Measurements from ENCODE around the gene FBXL2. TPM values are rescaled to one million over a fixed set of nuclear protein-coding genes. Genes with fewer than 3 reads are reported as not detected.

FBXL2 gene
- total and polyA plus RNA-seq, 7 donors, result 1.2 to 17.2 (median 10.3) TPM; not detected in 2

GRCh38 chr3:33246786-33247185 is 30.5 kb upstream of the FBXL2 start:
- Histone ChIP-seq H3K27me3 (no peaks in the 10 kb centered on the region), H3K36me3 (no peaks in the 10 kb centered on the region), H3K4me3 (no peak overlapping the region), H3K4me1 (no peaks in the 10 kb centered on the region), H3K9me3 (no peaks in the 10 kb centered on the region), H3K27ac (no peak overlapping the region)
- no peak for DNase-seq
- TF ChIP-seq EP300 (IDR thresholded peaks at IDR 0.05) (no peak), CTCF (IDR thresholded peaks at IDR 0.05) (no peak), POLR2A (IDR thresholded peaks at IDR 0.05) (no peak), POLR2AphosphoS5 (IDR thresholded peaks at IDR 0.05) (no peak)
- intact Hi-C loops (cut with DNase I), result no loop called here

DNA sequence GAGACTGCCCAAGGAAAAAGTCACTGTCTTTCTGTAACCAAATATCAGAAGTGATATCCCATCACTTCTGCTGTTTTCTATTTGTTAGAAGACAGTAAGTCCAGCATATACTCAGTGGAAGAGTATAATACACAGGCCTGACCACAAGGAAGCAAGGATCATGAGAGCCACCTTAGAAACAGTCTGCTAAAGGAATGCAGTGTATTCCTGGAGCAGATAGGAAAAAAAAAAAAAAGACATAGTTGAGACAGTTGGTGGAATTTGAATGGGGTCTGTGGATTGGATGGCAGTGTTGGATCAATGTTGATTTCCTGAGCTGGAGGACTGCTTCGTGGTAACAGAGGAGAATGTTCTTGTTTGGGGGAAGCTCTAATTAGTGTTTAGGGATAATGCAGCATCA is 26.5 kb upstream of the FBXL2 start:
- H3K9me3 ChIP-seq, result no peaks in the 10 kb centered on the region
- H3K4me1 ChIP-seq, result no peaks in the 10 kb centered on the region
- H3K4me3 ChIP-seq, result no peak overlapping the region
- no peaks in the 10 kb centered on the region for H3K27me3 ChIP-seq
- TF ChIP-seq CTCF (IDR thresholded peaks at IDR 0.05), result no peak
- 35 to 67% methylated on average over 1 of the region's 1 CpG for WGBS, 2 donors
- no peak for DNase-seq
- H3K36me3 ChIP-seq, result no peaks in the 10 kb centered on the region
- intact Hi-C loops (cut with DNase I), result no loop called here
- no peak overlapping the region for H3K27ac ChIP-seq

DNA sequence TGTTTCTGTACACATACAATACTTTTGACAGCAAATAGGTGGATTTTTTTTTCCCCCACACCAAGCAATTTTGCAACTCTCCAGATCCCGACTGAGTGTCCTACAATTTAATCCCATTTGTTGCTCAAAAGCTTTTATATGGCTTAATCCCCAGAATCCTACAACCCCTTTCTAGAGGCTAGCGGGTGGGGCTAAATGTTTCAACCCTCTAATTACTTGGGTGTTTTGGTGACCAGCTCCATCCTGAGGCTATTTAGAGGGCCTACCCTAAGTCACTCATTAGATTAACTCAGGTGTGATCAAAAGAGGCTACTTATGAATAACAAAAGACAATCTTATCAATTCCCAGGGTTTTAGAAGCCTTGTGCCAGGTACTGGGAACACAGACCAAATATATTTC is 21.0 kb upstream of the FBXL2 start:
- TF ChIP-seq EP300 (IDR thresholded peaks at IDR 0.05) (no peak), CTCF (IDR thresholded peaks at IDR 0.05) (no peak), POLR2A (IDR thresholded peaks at IDR 0.05) (no peak), POLR2AphosphoS5 (IDR thresholded peaks at IDR 0.05) (no peak)
- no peaks in the 10 kb centered on the region for H3K36me3 ChIP-seq
- intact Hi-C loops (cut with DNase I), result no loop called here
- no peak overlapping the region for H3K4me3 ChIP-seq
- H3K27me3 ChIP-seq, result no peaks in the 10 kb centered on the region
- H3K9me3 ChIP-seq, result no peaks in the 10 kb centered on the region
- no peak overlapping the region for H3K27ac ChIP-seq
- WGBS, 2 donors, result 69 to 84% methylated on average over 2 of the region's 2 CpGs
- DNase-seq, result no peak
- no peaks in the 10 kb centered on the region for H3K4me1 ChIP-seq

DNA sequence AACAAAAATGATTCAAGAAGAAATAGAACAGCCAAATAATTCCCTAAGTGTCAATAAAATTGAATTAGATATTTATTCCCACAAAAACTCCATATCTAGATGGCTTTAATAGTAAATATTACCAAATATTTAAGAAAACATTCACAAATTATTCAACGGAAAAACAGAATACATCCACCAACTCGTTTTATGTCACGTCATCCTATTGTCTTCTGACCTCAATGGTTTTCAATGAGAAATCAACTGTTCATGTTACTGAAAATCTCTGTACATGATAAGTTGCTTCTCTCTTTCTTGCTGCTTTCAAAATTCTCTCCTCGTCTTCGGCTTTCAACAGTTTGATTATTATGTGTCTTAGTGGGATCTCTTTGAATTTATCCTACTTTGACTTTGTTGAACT is 17.1 kb upstream of the FBXL2 start:
- Histone ChIP-seq H3K27me3 (no peaks in the 10 kb centered on the region), H3K36me3 (no peaks in the 10 kb centered on the region), H3K9me3 (no peaks in the 10 kb centered on the region), H3K4me3 (no peak overlapping the region), H3K27ac (no peak overlapping the region), H3K4me1 (no peaks in the 10 kb centered on the region)
- WGBS, 2 donors, result 89 to 94% methylated on average over 5 of the region's 5 CpGs
- no peak for TF ChIP-seq EP300 (IDR thresholded peaks at IDR 0.05)
- no peak for TF ChIP-seq POLR2AphosphoS5 (IDR thresholded peaks at IDR 0.05)
- no peak for TF ChIP-seq POLR2A (IDR thresholded peaks at IDR 0.05)
- TF ChIP-seq CTCF (IDR thresholded peaks at IDR 0.05), result no peak
- intact Hi-C loops (cut with DNase I), result no loop called here
- DNase-seq, result no peak

DNA sequence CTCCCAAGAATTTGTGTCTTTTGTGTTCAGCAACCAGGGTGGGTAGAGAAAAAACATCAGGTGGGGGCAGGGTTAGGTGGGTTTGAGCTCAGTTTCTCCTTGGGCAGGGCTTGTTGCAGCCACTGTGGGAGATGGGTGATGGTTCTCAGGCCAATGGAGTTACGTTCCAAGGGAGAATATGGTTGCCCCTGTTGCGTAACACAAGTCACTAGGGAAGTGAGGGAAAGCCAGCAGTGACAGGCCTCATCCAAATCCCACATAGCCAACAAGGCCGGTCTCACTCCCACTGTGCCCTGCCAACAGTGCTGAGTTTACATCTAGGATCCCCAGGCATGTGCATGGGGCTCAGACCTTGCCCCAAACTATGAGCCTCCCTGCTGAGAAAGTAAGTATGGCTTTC is 7.9 kb upstream of the FBXL2 start:
- 89 to 92% methylated on average over 3 of the region's 3 CpGs for WGBS, 2 donors
- H3K4me1 ChIP-seq, result no peaks in the 10 kb centered on the region
- H3K36me3 ChIP-seq, result no peaks in the 10 kb centered on the region
- no peak overlapping the region for H3K27ac ChIP-seq
- intact Hi-C loops (cut with DNase I), result no loop called here
- no peaks in the 10 kb centered on the region for H3K9me3 ChIP-seq
- H3K27me3 ChIP-seq, result no peaks in the 10 kb centered on the region
- TF ChIP-seq CTCF (IDR thresholded peaks at IDR 0.05) (no peak), POLR2AphosphoS5 (IDR thresholded peaks at IDR 0.05) (no peak), EP300 (IDR thresholded peaks at IDR 0.05) (no peak), POLR2A (IDR thresholded peaks at IDR 0.05) (no peak)
- no peak overlapping the region for H3K4me3 ChIP-seq
- no peak for DNase-seq
